Kidney (tissue), 14 donors: ENCODE data around the gene GPC5. TPM values are rescaled to one million over a fixed set of nuclear protein-coding genes. Genes with fewer than 3 reads are reported as not detected.

ENCODE experiments used
- DNase-seq, 5 donors: peaks; one replicate each; pipeline ENCODE4 v3.0.0-alpha.2; 2013 to 2020
- FAIRE-seq: peaks from 2 replicates; lab custom pipeline; 2012; peaks lifted over from hg19 to GRCh38; lab: Jason Lieb, UNC
- H3K27ac ChIP-seq, 2 donors: one replicate each; pipeline ENCODE4 v1.7.0; 2013; ENCODE audit warnings: low read depth in 2 of 2, low read length in 2 of 2, inconsistent platforms in 1 of 2
- H3K27me3 ChIP-seq: one replicate; pipeline ENCODE4 v1.7.1; 2013; ENCODE audit warnings: low read length, inconsistent platforms; ENCODE audit not compliant: control insufficient read depth, insufficient read depth
- H3K36me3 ChIP-seq, 3 donors: one replicate each; pipeline versions ENCODE4 v1.7.0 to v1.7.1; 2013; ENCODE audit warnings: low read length in 3 of 3, control low read depth in 1 of 3, inconsistent platforms in 1 of 3; ENCODE audit not compliant: insufficient read depth in 3 of 3, control insufficient read depth in 2 of 3
- H3K4me1 ChIP-seq, 3 donors: one replicate each; pipeline versions ENCODE4 v1.7.0 to v1.7.1; 2013; ENCODE audit warnings: low read length in 3 of 3, inconsistent platforms in 1 of 3, low read depth in 1 of 3; ENCODE audit not compliant: control insufficient read depth in 2 of 3, insufficient read depth in 2 of 3
- H3K4me3 ChIP-seq, 3 donors: one replicate each; pipeline versions ENCODE4 v1.7.0 to v1.8.1; 2013; ENCODE audit warnings: low read length in 3 of 3, control low read depth in 1 of 3, inconsistent platforms in 1 of 3
- H3K9ac ChIP-seq, 3 donors: one replicate each; pipeline versions ENCODE4 v1.7.0 to v1.7.1; 2013; ENCODE audit warnings: low read length in 3 of 3, control low read depth in 1 of 3, inconsistent platforms in 1 of 3
- H3K9me3 ChIP-seq, 3 donors: one replicate each; pipeline versions ENCODE4 v1.7.0 to v1.7.1; 2013; ENCODE audit warnings: low read length in 3 of 3, control low read depth in 1 of 3, inconsistent platforms in 1 of 3; ENCODE audit not compliant: control insufficient read depth in 2 of 3, insufficient read depth in 1 of 3
- CTCF ChIP-seq: IDR thresholded peaks from 3 replicates; pipeline ENCODE4 v1.5.1; 2012; ENCODE audit warnings: mild to moderate bottlenecking, moderate library complexity, borderline replicate concordance; ENCODE audit not compliant: insufficient read depth; ENCODE audit errors: extremely low read depth
- intact Hi-C: fragments of 100-400 bp; cut with DNase I; formaldehyde crosslinking; loops from one replicate; pipeline ENCODE4 v1.11.1; 2022
- polyA plus RNA-seq: library from polyadenylated mRNA; stranded (reverse); fragments of 350-450 nt; fragmentation: Illumina TruSeq; extraction: RNeasy Lipid Tissue Mini Kit (QIAGEN cat#74804); gene quantifications from one replicate; pipeline ENCODE4 v1.2.3, GENCODE V29; 2014; ENCODE audit warnings: low read depth, low replicate concordance; ENCODE audit not compliant: insufficient read depth
- total RNA-seq: library from RNA; stranded (reverse); fragmentation: NEBNext Ultra II Directional; extraction: Animal tissue kit (Norgen Biotek cat#: 25700); gene quantifications from one replicate; pipeline ENCODE4 v1.2.1, GENCODE V29; 2021
- donor health status: control.
- donor health status: control.
- donor health status: control.
- donor health status: control.
- donor health status: control.
- donor health status: DM: yes; HTN: yes; CAD: no.
- donor health status: Normal renal cell carcinoma (clear cell type).

Gene GPC5
- total and polyA plus RNA-seq, 2 donors from 2014 or later = 0.47 to 6.8 TPM

GRCh38 chr13:92414851-92415250, 1016.4 kb downstream of the GPC5 start:
- H3K36me3 ChIP-seq = no peaks in the 10 kb centered on the region
- H3K9me3 ChIP-seq = no peaks in the 10 kb centered on the region
- H3K27me3 ChIP-seq = no peaks in the 10 kb centered on the region
- H3K27ac ChIP-seq = no peak overlapping the region
- DNase-seq (no peak), FAIRE-seq (no peak)
- H3K4me3 ChIP-seq = no peak overlapping the region
- H3K9ac ChIP-seq = no peak overlapping the region
- no peak for TF ChIP-seq CTCF
- intact Hi-C loops = no loop called here
- H3K4me1 ChIP-seq = no peaks in the 10 kb centered on the region

GRCh38 chr13:92415781-92416180, 1017.4 kb downstream of the GPC5 start:
- H3K27me3 ChIP-seq = no peaks in the 10 kb centered on the region
- H3K36me3 ChIP-seq = no peaks in the 10 kb centered on the region
- no peak overlapping the region for H3K27ac ChIP-seq
- FAIRE-seq (no peak), DNase-seq (no peak)
- no peaks in the 10 kb centered on the region for H3K4me1 ChIP-seq
- H3K9me3 ChIP-seq = no peaks in the 10 kb centered on the region
- no peak overlapping the region for H3K4me3 ChIP-seq
- no peak overlapping the region for H3K9ac ChIP-seq
- intact Hi-C loops = no loop called here
- no peak for TF ChIP-seq CTCF

GRCh38 chr13:92418818-92419412, 1020.5 kb downstream of the GPC5 start:
- Histone ChIP-seq H3K9ac (no peak overlapping the region), H3K9me3 (no peaks in the 10 kb centered on the region), H3K4me3 (no peak overlapping the region), H3K36me3 (no peaks in the 10 kb centered on the region), H3K27ac (no peak overlapping the region), H3K4me1 (no peaks in the 10 kb centered on the region), H3K27me3 (no peaks in the 10 kb centered on the region)
- intact Hi-C loops = no loop called here
- FAIRE-seq (no peak), DNase-seq (no peak)
- no peak for TF ChIP-seq CTCF

- no peaks in the 10 kb centered on the region for H3K9me3 ChIP-seq
- no peak overlapping the region for H3K9ac ChIP-seq
- H3K27me3 ChIP-seq = no peaks in the 10 kb centered on the region
- no peaks in the 10 kb centered on the region for H3K36me3 ChIP-seq
- DNase-seq (no peak), FAIRE-seq (peak; percentile 35)
- no peak overlapping the region for H3K4me3 ChIP-seq
- no peak overlapping the region for H3K27ac ChIP-seq
- H3K4me1 ChIP-seq = no peaks in the 10 kb centered on the region
- TF ChIP-seq CTCF = no peak
- intact Hi-C loops = no loop called here
Observed at GRCh38 chr13:92429231-92429630, 1030.8 kb downstream of the GPC5 start.
